ENCODE measurements around the gene CTNNB1.

DNA sequence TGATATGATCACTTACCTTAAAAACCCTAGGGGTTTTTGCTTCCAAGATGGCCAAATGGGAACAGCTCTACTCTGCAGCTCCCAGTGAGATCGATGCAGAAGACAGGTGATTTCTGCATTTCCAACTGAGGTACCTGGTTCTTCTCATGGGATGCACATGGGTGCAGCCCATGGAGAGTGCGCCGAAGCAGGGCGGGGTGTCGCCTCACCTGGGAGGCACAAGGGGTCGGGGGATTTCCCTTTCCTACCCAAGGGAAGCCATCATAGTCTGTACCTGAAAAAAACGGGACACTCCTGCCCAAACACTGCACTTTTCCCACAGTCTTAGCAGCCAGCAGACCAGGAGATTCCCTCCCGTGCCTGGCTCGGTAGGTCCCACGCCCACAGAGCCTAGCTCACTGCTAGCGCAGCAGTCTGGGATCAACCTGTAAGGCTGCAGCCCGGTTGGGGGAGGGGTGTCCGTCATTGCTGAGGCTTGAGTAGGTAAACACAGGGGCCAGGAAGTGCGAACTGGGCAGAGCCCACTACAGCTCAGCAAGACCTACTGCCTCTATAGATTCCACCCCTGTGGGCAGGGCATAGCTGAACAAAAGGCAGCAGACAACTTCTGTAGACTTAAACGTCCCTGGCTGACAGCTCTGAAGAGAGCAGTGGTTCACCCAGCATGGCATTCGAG lies 78.6 kb downstream of the CTNNB1 start:
- TF ChIP-seq RAD21 (IDR thresholded peaks at IDR 0.05 in 1 of 2, conservative IDR thresholded peaks at IDR 0.05 in 1 of 2; ENCODE audit: low read depth in 2 of 2, low read length in 2 of 2), result no peak
- TF ChIP-seq JUN (IDR thresholded peaks at IDR 0.05; ENCODE audit: low read depth, low read length), result no peak
- TF ChIP-seq NANOG (IDR thresholded peaks at IDR 0.05; ENCODE audit: insufficient read depth, low read depth, low read length, poor library complexity, severe bottlenecking), result no peak
- TF ChIP-seq, protein P1, sequence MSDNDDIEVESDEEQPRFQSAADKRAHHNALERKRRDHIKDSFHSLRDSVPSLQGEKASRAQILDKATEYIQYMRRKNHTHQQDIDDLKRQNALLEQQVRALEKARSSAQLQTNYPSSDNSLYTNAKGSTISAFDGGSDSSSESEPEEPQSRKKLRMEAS (IDR thresholded peaks at IDR 0.05), result no peak
- no peak for TF ChIP-seq EGR1 (IDR thresholded peaks at IDR 0.05; ENCODE audit: borderline replicate concordance, low read depth, low read length)
- no peak for TF ChIP-seq TCF12 (IDR thresholded peaks at IDR 0.05; ENCODE audit: low read depth, low read length)
- no peak for TF ChIP-seq JUND (IDR thresholded peaks at IDR 0.05; ENCODE audit: low read length)
- TF ChIP-seq POLR2A (IDR thresholded peaks at IDR 0.05; ENCODE audit: control extremely low read depth in 1 of 2, low read depth in 2 of 2, low read length in 2 of 2), result no peak
- TF ChIP-seq, protein P2, sequence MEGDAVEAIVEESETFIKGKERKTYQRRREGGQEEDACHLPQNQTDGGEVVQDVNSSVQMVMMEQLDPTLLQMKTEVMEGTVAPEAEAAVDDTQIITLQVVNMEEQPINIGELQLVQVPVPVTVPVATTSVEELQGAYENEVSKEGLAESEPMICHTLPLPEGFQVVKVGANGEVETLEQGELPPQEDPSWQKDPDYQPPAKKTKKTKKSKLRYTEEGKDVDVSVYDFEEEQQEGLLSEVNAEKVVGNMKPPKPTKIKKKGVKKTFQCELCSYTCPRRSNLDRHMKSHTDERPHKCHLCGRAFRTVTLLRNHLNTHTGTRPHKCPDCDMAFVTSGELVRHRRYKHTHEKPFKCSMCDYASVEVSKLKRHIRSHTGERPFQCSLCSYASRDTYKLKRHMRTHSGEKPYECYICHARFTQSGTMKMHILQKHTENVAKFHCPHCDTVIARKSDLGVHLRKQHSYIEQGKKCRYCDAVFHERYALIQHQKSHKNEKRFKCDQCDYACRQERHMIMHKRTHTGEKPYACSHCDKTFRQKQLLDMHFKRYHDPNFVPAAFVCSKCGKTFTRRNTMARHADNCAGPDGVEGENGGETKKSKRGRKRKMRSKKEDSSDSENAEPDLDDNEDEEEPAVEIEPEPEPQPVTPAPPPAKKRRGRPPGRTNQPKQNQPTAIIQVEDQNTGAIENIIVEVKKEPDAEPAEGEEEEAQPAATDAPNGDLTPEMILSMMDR (IDR thresholded peaks at IDR 0.05; ENCODE audit: control extremely low read depth in 1 of 3, insufficient read depth in 1 of 3, low read depth in 1 of 3, low read length in 3 of 3), result no peak
- no peak for TF ChIP-seq SUZ12 (IDR thresholded peaks at IDR 0.05; ENCODE audit: low read length)

All from H1 (cell line).